Natural killer cell (primary cell): ENCODE measurements around the gene CRYGN. TPM values are rescaled to one million over a fixed set of nuclear protein-coding genes. Genes with fewer than 3 reads are reported as not detected.

Experiments
- ATAC-seq, 3 donors: fragments of 150-1000 bp in 2 of 3; fragments of 200-7000 bp in 1 of 3; cut with Tn5 transposase; 1 replicate in 1 of 3; 2 replicates in 2 of 3; pipeline ENCODE4 v1.10.0; 2021; ENCODE audit warnings: mild to moderate bottlenecking in 2 of 3, moderate library complexity in 2 of 3
- DNase-seq, 2 donors: peaks; one replicate each; pipeline versions ENCODE4 v3.0.0 to v3.0.0-alpha.2; 2013 to 2021; ENCODE audit warnings: mixed read lengths in 1 of 2
- H3K27ac ChIP-seq: one replicate; pipeline ENCODE4 v1.5.1; 2013; ENCODE audit warnings: mild to moderate bottlenecking, low read length
- H3K27me3 ChIP-seq: one replicate; pipeline ENCODE4 v1.6.1; 2013; ENCODE audit warnings: low read length; ENCODE audit not compliant: control insufficient read depth, insufficient read depth
- H3K36me3 ChIP-seq: one replicate; pipeline ENCODE4 v1.6.1; 2013; ENCODE audit warnings: low read length; ENCODE audit not compliant: control insufficient read depth, insufficient read depth
- H3K4me1 ChIP-seq: one replicate; pipeline ENCODE4 v1.6.1; 2013; ENCODE audit warnings: low read length; ENCODE audit not compliant: control insufficient read depth, insufficient read depth
- H3K4me3 ChIP-seq: one replicate; pipeline ENCODE4 v1.5.1; 2013; ENCODE audit warnings: low read length
- H3K9me3 ChIP-seq: one replicate; pipeline ENCODE4 v1.6.1; 2013; ENCODE audit warnings: low read length; ENCODE audit not compliant: control insufficient read depth, insufficient read depth
- H3K27ac Mint-ChIP-seq, 2 donors: one replicate each; pipeline ENCODE4 v1.8.0; 2022; ENCODE audit warnings: mild to moderate bottlenecking in 2 of 2, mixed read lengths in 2 of 2, moderate library complexity in 1 of 2
- H3K27me3 Mint-ChIP-seq, 2 donors: one replicate each; pipeline ENCODE4 v1.8.0; 2022; ENCODE audit warnings: low read depth in 2 of 2, mixed read lengths in 2 of 2
- H3K36me3 Mint-ChIP-seq: one replicate; pipeline ENCODE4 v1.8.0; 2022; ENCODE audit warnings: mixed read lengths
- H3K4me1 Mint-ChIP-seq, 2 donors: one replicate each; pipeline ENCODE4 v1.8.0; 2022; ENCODE audit warnings: mixed read lengths in 2 of 2
- H3K4me3 Mint-ChIP-seq: one replicate; pipeline ENCODE4 v1.8.0; 2022; ENCODE audit warnings: mild to moderate bottlenecking, moderate library complexity, mixed read lengths
- H3K9me3 Mint-ChIP-seq, 2 donors: one replicate each; pipeline ENCODE4 v1.8.0; 2022; ENCODE audit warnings: mixed read lengths in 2 of 2
- WGBS: methylation state at CpG from one replicate; pipeline ENCODE4 v1.1.7; 2013; ENCODE audit warnings: missing lambda C conversion rate; ENCODE audit not compliant: insufficient coverage; 5-methylcytosine and 5-hydroxymethylcytosine counted together
- intact Hi-C: fragments of 100-400 bp; cut with micrococcal nuclease; formaldehyde crosslinking; loops from one replicate; pipeline ENCODE4 v1.14.2; 2022
- total RNA-seq, 4 donors: library from RNA; stranded (reverse); fragments of 120-200 nt in 1 of 4; gene quantifications; one replicate each; pipeline versions ENCODE4 v1.2.3 to v1.2.4, GENCODE V29; 2013 to 2022
- TF ChIP-seq, protein P1 (sequence below): fragments of 200-600 bp; IDR thresholded peaks from one replicate; pipeline ENCODE4 v1.8.0; 2022; ENCODE audit warnings: antibody characterized with exemption

The CRYGN gene
- total RNA-seq, 3 donors from 2014 or later (not counting 1 experiment from before 2014, with no cell fraction given), result not detected

DNA sequence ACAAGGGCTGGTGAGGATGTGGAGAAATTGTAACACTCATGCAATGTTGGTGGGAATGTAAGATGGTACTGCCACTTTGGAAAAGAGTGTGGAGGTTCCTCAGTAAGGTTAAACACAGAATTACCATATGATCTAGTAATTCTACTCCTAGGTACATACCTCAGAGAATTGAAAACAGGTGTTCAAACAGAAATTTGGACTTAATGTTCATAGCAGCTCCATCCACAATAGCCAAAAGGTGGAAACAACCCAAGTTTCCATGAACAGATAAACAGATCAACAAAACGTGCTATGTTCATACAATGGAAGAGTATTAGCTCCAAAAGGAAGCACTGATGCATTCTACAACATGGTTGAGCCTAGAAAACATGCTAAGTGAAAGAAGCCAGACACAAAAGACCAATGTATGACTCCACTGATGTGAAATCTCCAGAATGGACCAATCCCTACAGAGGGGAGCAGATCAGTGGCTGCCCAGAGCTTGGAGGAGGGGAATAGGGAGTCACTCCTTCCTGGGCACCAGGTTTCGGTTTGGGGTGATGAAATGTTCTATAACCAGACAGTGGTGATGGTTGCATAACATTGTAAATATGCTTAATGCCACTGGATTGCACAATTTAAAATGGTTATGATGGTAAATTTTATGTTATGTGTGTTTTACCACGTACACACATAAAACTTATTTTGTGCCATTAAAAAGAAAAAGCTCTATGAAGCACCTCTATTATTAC lies 24.4 kb downstream of the CRYGN start:
- Mint-ChIP-seq H3K4me1 (peaks cover 0 to 8% of the 10 kb centered on the region in 2 donors), H3K4me3 (no peak overlapping the region), H3K27ac (no peak overlapping the region), H3K9me3 (no peaks in the 10 kb centered on the region), H3K27me3 (peaks cover 36 to 58% of the 10 kb centered on the region in 2 donors), H3K36me3 (no peaks in the 10 kb centered on the region)
- 72% methylated on average over 2 of the region's 3 CpGs for WGBS
- Histone ChIP-seq H3K9me3 (peaks cover 9% of the 10 kb centered on the region), H3K27me3 (peaks cover 10% of the 10 kb centered on the region), H3K27ac (no peak overlapping the region), H3K4me1 (peaks cover 15% of the 10 kb centered on the region), H3K4me3 (no peak overlapping the region), H3K36me3 (no peaks in the 10 kb centered on the region)
- TF ChIP-seq, protein P1, sequence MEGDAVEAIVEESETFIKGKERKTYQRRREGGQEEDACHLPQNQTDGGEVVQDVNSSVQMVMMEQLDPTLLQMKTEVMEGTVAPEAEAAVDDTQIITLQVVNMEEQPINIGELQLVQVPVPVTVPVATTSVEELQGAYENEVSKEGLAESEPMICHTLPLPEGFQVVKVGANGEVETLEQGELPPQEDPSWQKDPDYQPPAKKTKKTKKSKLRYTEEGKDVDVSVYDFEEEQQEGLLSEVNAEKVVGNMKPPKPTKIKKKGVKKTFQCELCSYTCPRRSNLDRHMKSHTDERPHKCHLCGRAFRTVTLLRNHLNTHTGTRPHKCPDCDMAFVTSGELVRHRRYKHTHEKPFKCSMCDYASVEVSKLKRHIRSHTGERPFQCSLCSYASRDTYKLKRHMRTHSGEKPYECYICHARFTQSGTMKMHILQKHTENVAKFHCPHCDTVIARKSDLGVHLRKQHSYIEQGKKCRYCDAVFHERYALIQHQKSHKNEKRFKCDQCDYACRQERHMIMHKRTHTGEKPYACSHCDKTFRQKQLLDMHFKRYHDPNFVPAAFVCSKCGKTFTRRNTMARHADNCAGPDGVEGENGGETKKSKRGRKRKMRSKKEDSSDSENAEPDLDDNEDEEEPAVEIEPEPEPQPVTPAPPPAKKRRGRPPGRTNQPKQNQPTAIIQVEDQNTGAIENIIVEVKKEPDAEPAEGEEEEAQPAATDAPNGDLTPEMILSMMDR, result no peak
- intact Hi-C loops, result no loop called here
- ATAC-seq, result peak in 1 of 3 donors; percentile 39
- no peak for DNase-seq

DNA sequence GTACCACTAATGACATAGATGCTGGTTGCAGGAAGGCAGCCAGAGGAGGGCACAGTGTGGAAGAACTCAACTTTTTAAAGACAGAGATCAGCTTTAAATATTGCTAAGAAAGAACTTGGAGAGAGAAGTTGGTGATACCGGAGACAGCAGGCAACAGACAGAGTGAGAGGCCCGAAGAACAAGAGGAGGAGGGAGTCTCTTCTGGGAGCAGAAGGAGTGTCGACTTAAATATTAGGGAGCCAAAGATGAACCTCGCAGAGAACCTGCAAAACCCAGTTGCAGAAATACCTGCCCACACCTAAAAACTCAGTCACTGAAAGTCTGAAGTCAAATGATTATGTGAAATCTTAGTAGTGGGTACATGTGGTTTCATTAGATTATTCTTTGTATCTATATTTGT lies 26.7 kb downstream of the CRYGN start:
- Histone ChIP-seq H3K4me3 (no peak overlapping the region), H3K9me3 (no peaks in the 10 kb centered on the region), H3K36me3 (no peaks in the 10 kb centered on the region), H3K27ac (no peak overlapping the region), H3K27me3 (peaks cover 16% of the 10 kb centered on the region), H3K4me1 (peaks cover 35% of the 10 kb centered on the region)
- WGBS, result 98% methylated on average over 3 of the region's 4 CpGs
- Mint-ChIP-seq H3K9me3 (no peaks in the 10 kb centered on the region), H3K27ac (no peak overlapping the region), H3K4me3 (no peak overlapping the region), H3K4me1 (peaks cover 7 to 21% of the 10 kb centered on the region in 2 donors), H3K36me3 (no peaks in the 10 kb centered on the region), H3K27me3 (peaks cover 45 to 60% of the 10 kb centered on the region in 2 donors)
- intact Hi-C loops, result no loop called here
- DNase-seq (no peak), ATAC-seq (no peak)
- TF ChIP-seq, protein P1, result no peak

DNA sequence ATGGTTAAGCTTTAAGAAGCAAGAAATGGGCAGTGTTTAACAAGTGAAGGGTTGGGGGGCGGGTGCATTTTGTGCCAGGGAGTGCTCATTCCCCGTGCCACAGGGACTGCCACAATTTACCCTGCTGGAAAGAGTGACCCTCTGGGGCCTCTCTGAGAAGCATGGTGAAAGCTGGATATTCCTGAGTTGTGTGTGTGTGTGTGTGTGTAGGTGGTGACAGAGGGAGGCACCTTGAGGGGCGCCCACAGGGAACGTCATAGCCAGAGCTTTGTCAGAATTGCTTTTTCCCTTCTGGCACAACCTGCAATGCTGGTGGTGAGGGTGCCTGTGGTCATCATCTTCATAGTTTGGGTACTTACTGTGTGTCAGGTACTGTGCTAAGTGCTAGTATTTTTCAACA lies 27.6 kb downstream of the CRYGN start:
- no peaks in the 10 kb centered on the region for H3K36me3 ChIP-seq
- Mint-ChIP-seq H3K36me3 (no peaks in the 10 kb centered on the region), H3K27ac (peak overlapping the region in 1 of 2 donors; percentile 38), H3K4me1 (peaks cover 7 to 21% of the 10 kb centered on the region in 2 donors), H3K4me3 (no peak overlapping the region), H3K9me3 (no peaks in the 10 kb centered on the region), H3K27me3 (peaks cover 43 to 59% of the 10 kb centered on the region in 2 donors)
- ATAC-seq, result no peak
- intact Hi-C loops, result no loop called here
- peaks cover 16% of the 10 kb centered on the region for H3K27me3 ChIP-seq
- H3K4me3 ChIP-seq, result no peak overlapping the region
- no peak for DNase-seq
- 85% methylated on average over 4 of the region's 4 CpGs for WGBS
- H3K9me3 ChIP-seq, result no peaks in the 10 kb centered on the region
- H3K4me1 ChIP-seq, result peaks cover 36% of the 10 kb centered on the region
- TF ChIP-seq, protein P1, result no peak
- H3K27ac ChIP-seq, result no peak overlapping the region
